NT2/D1 (cell line): ENCODE data around the gene ITGB7.

Experiments
- SUZ12 ChIP-seq: IDR thresholded peaks from 2 replicates; pipeline ENCODE4 v1.6.1; 2011; ENCODE audit not compliant: insufficient read length, insufficient read depth; ENCODE audit errors: extremely low read depth
- YY1 ChIP-seq: IDR thresholded peaks from 2 replicates; pipeline ENCODE4 v1.6.1; 2011; ENCODE audit not compliant: insufficient read length, insufficient read depth
- ZNF274 ChIP-seq: IDR thresholded peaks from 2 replicates; pipeline ENCODE4 v1.6.1; 2011; ENCODE audit warnings: mild to moderate bottlenecking, low read depth, low read length

DNA sequence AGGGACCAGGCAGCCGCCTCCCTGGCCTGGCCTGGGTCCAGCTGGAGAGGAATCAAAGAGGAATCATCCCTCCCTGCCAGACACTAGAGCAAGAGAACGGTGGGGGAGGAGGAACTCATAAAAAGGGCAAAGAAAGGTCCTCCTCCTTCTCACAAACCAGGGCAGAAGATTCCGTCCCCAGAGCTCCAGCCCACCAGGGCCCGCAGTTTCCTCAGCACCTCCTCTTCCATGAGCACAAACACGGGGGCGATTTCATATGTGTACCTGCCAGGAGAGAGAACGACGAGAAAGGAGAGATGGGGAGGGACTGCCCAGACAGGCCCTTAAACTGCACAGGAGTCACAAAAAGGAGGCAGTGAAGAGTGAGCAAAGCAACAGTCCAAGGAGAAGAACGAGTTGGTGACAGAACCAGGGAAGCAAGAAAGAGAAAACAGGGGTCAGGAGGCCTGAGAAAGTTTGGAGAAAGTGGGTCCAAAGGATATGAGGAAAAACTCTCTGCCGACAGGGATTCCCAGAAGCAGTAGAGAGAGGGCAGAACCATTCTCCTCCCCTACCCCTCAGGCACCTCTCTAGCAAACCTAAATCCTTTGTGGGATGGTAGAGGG is 35.2 kb downstream of the ITGB7 start:
- TF ChIP-seq YY1 (no peak), SUZ12 (no peak), ZNF274 (no peak)
